GM21360 (cell line): ENCODE data around the gene SYPL1.

Experiments used
- ATAC-seq: cut with Tn5 transposase; IDR thresholded peaks from one replicate; pipeline ENCODE4 v1.9.1; 2021; ENCODE audit warnings: mild to moderate bottlenecking, moderate library complexity; ENCODE audit not compliant: unreplicated experiment

SYPL1 gene

GRCh38 chr7:106122713-106123112, 10.6 kb upstream of the SYPL1 start:
- ATAC-seq: no peak

- no peak for ATAC-seq
Measured at GRCh38 chr7:106121189-106121810, 9.2 kb upstream of the SYPL1 start.

- ATAC-seq: no peak
Measured at GRCh38 chr7:106120500-106120899, 8.4 kb upstream of the SYPL1 start.

- no peak for ATAC-seq
Measured at GRCh38 chr7:106119719-106120118, 7.6 kb upstream of the SYPL1 start.

- no peak for ATAC-seq
Measured at GRCh38 chr7:106117786-106118544, 5.9 kb upstream of the SYPL1 start.

- no peak for ATAC-seq
Measured at GRCh38 chr7:106116161-106116704, 4.1 kb upstream of the SYPL1 start.

- ATAC-seq: no peak
Measured at GRCh38 chr7:106114716-106115383, 2.7 kb upstream of the SYPL1 start.

- no peak for ATAC-seq
Measured at GRCh38 chr7:106112972-106113421, 885 bp upstream of the SYPL1 start.

GRCh38 chr7:106111655-106112117, 426 bp downstream of the SYPL1 start:
- ATAC-seq: peak; percentile 29

GRCh38 chr7:106110885-106111654, 1.0 kb downstream of the SYPL1 start:
- ATAC-seq: no peak

- no peak for ATAC-seq
Measured at GRCh38 chr7:106110238-106110560, 1.9 kb downstream of the SYPL1 start.

GRCh38 chr7:106109521-106110237, 2.4 kb downstream of the SYPL1 start:
- ATAC-seq: no peak

- no peak for ATAC-seq
Measured at GRCh38 chr7:106108991-106109390, 3.1 kb downstream of the SYPL1 start.

- no peak for ATAC-seq
Measured at GRCh38 chr7:106104721-106105260, 7.3 kb downstream of the SYPL1 start.

GRCh38 chr7:106102387-106102966, 9.6 kb downstream of the SYPL1 start:
- no peak for ATAC-seq

GRCh38 chr7:106101726-106102125, 10.4 kb downstream of the SYPL1 start:
- ATAC-seq: no peak

GRCh38 chr7:106100863-106101629, 11.1 kb downstream of the SYPL1 start:
- ATAC-seq: no peak

- ATAC-seq: no peak
Measured at GRCh38 chr7:106099539-106099938, 12.6 kb downstream of the SYPL1 start.

- ATAC-seq: no peak
Measured at GRCh38 chr7:106098889-106099288, 13.2 kb downstream of the SYPL1 start.
